Panc1 (cell line): ENCODE measurements around the gene OVCH2.

Experiments used
- CTCF ChIP-seq: fragments of 450-650 bp; IDR thresholded peaks from 2 replicates; pipeline ENCODE4 v1.5.1; 2017; ENCODE audit warnings: mild to moderate bottlenecking
- POLR2AphosphoS5 ChIP-seq: IDR thresholded peaks from 2 replicates; pipeline ENCODE4 v1.6.1; 2012; ENCODE audit warnings: mild to moderate bottlenecking, low read depth, low read length, moderate library complexity
- SIN3A ChIP-seq: IDR thresholded peaks from 2 replicates; pipeline ENCODE4 v1.6.1; 2012; ENCODE audit warnings: low read depth, mild to moderate bottlenecking, low read length, moderate library complexity, borderline replicate concordance; ENCODE audit not compliant: insufficient read depth

GRCh38 chr11:7642747-7643146 is 63.5 kb downstream of the OVCH2 start:
- TF ChIP-seq CTCF (no peak), POLR2AphosphoS5 (no peak), SIN3A (no peak)
